HepG2 (cell line): ENCODE measurements around the gene GABARAPL2. TPM values are rescaled to one million over a fixed set of nuclear protein-coding genes. Genes with fewer than 3 reads are reported as not detected.

ENCODE experiments used
- AGO2 ChIP-seq: fragments of 200-400 bp; formaldehyde crosslinking; optimal IDR thresholded peaks from 2 replicates; pipeline ENCODE3; 2017; ENCODE audit warnings: mild to moderate bottlenecking, low read depth, low read length, moderate library complexity
- CENPX ChIP-seq: sonication (generic); formaldehyde crosslinking; IDR thresholded peaks from 2 replicates; pipeline ENCODE4 v1.9.0; 2021; ENCODE audit warnings: mild to moderate bottlenecking, missing genetic modification reagents, moderate library complexity
- MTA3 ChIP-seq: sonication (generic); formaldehyde crosslinking; IDR thresholded peaks from 2 replicates; pipeline ENCODE4 v1.4.0; 2020; ENCODE audit warnings: missing genetic modification reagents
- MYNN ChIP-seq: sonication (generic); formaldehyde crosslinking; IDR thresholded peaks from 2 replicates; pipeline ENCODE4 v1.4.0; 2020; ENCODE audit warnings: mild to moderate bottlenecking, low read depth, missing genetic modification reagents
- RARG ChIP-seq: sonication (generic); formaldehyde crosslinking; IDR thresholded peaks from 2 replicates; pipeline ENCODE4 v1.4.0; 2020; ENCODE audit warnings: low read depth, mild to moderate bottlenecking, missing genetic modification reagents
- STAG1 ChIP-seq: sonication (generic); formaldehyde crosslinking; IDR thresholded peaks from 2 replicates; pipeline ENCODE4 v1.4.0; 2020; ENCODE audit warnings: missing genetic modification reagents
- ZNF547 ChIP-seq: sonication (generic); formaldehyde crosslinking; IDR thresholded peaks from 2 replicates; pipeline ENCODE4 v1.5.1; 2020; ENCODE audit warnings: mild to moderate bottlenecking, missing genetic modification reagents
- polyA plus RNA-seq, 8 experiments: library from polyadenylated mRNA; depleted of rRNA in 3 of 8; stranded (reverse) in 7 of 8; unstranded in 1 of 8; fragments of >200 nt; fragmentation: Illumina TruSeq in 4 of 8; extraction: Trizol in 4 of 8; gene quantifications; 2 replicates each; pipeline versions ENCODE4 v1.2.1 to v1.2.3, GENCODE V29; 2011 to 2016; ENCODE audit warnings: low read depth in 4 of 8, missing spikeins in 1 of 8, mixed read lengths in 1 of 8; ENCODE audit not compliant: insufficient read depth in 1 of 8
- total RNA-seq, 5 experiments: library from RNA; depleted of rRNA; stranded (reverse); fragments of >200 nt; fragmentation: Illumina TruSeq; extraction: Trizol; gene quantifications; 2 replicates each; pipeline ENCODE4 v1.2.3, GENCODE V29; 2016; ENCODE audit warnings: low read depth in 1 of 5
- TF ChIP-seq, protein P1 (sequence below): sonication (generic); formaldehyde crosslinking; IDR thresholded peaks from 2 replicates; pipeline ENCODE4 v1.5.0; 2020; ENCODE audit warnings: missing genetic modification reagents, mild to moderate bottlenecking, borderline replicate concordance
- TF ChIP-seq, protein P2 (sequence below): sonication (generic); formaldehyde crosslinking; IDR thresholded peaks from 2 replicates; pipeline ENCODE4 v1.4.0; 2020; ENCODE audit warnings: missing genetic modification reagents
- TF ChIP-seq, protein P3 (sequence below): sonication (generic); formaldehyde crosslinking; conservative IDR thresholded peaks from 2 replicates; pipeline ENCODE4 v1.8.0; 2022; ENCODE audit warnings: missing genetic modification reagents

Gene GABARAPL2
- total and polyA plus RNA-seq, 2 of the 13 experiments (the other 11 are each of a cell fraction or from before 2014, with no cell fraction given), result 76.4 to 83.0 TPM

DNA sequence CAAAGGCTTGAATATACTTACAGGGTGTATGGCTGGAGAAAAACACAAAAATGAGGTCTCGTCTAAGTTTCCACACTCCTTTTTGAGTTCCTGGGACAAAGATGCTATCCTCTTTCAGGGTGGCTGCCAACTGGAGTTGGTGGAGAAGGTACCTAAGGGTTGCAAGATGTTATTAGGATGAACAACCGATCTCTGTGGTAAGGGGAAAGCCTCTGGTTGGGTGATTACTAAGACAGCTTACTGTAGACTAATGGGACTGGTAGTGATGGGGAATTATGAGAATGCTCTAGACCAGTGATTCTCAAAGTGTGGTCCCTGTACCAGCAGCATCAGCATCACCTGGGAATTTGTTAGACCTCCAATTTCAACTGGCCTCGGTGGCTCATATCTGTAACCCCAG lies 50.9 kb downstream of the GABARAPL2 start (continued):
- TF ChIP-seq, protein P1, sequence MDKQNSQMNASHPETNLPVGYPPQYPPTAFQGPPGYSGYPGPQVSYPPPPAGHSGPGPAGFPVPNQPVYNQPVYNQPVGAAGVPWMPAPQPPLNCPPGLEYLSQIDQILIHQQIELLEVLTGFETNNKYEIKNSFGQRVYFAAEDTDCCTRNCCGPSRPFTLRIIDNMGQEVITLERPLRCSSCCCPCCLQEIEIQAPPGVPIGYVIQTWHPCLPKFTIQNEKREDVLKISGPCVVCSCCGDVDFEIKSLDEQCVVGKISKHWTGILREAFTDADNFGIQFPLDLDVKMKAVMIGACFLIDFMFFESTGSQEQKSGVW (CRISPR knock-in tag), result no peak
- TF ChIP-seq, protein P2, sequence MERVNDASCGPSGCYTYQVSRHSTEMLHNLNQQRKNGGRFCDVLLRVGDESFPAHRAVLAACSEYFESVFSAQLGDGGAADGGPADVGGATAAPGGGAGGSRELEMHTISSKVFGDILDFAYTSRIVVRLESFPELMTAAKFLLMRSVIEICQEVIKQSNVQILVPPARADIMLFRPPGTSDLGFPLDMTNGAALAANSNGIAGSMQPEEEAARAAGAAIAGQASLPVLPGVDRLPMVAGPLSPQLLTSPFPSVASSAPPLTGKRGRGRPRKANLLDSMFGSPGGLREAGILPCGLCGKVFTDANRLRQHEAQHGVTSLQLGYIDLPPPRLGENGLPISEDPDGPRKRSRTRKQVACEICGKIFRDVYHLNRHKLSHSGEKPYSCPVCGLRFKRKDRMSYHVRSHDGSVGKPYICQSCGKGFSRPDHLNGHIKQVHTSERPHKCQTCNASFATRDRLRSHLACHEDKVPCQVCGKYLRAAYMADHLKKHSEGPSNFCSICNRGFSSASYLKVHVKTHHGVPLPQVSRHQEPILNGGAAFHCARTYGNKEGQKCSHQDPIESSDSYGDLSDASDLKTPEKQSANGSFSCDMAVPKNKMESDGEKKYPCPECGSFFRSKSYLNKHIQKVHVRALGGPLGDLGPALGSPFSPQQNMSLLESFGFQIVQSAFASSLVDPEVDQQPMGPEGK (CRISPR knock-in tag), result no peak
- TF ChIP-seq MYNN (CRISPR knock-in tag), result no peak
- no peak for TF ChIP-seq AGO2
- TF ChIP-seq, protein P3, sequence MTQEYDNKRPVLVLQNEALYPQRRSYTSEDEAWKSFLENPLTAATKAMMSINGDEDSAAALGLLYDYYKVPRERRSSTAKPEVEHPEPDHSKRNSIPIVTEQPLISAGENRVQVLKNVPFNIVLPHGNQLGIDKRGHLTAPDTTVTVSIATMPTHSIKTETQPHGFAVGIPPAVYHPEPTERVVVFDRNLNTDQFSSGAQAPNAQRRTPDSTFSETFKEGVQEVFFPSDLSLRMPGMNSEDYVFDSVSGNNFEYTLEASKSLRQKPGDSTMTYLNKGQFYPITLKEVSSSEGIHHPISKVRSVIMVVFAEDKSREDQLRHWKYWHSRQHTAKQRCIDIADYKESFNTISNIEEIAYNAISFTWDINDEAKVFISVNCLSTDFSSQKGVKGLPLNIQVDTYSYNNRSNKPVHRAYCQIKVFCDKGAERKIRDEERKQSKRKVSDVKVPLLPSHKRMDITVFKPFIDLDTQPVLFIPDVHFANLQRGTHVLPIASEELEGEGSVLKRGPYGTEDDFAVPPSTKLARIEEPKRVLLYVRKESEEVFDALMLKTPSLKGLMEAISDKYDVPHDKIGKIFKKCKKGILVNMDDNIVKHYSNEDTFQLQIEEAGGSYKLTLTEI (CRISPR knock-in tag), result no peak
- TF ChIP-seq MTA3 (CRISPR knock-in tag), result no peak
- no peak for TF ChIP-seq STAG1 (CRISPR knock-in tag)
- TF ChIP-seq CENPX (CRISPR knock-in tag), result no peak
- no peak for TF ChIP-seq ZNF547 (CRISPR knock-in tag)
- TF ChIP-seq RARG (CRISPR knock-in tag), result no peak
